DMS153 treated with DMSO at 0.1 percent for 48 hours (cell line): ENCODE data around the gene GABBR2.

Experiments used
- DNase-seq: peaks from one replicate; lab custom pipeline; 2025; ENCODE audit not compliant: unreplicated experiment; lab: John Stamatoyannopoulos, UW

Gene GABBR2

GRCh38 chr9:98247831-98248657 lies 460.7 kb downstream of the GABBR2 start:
- no peak for DNase-seq

- no peak for DNase-seq
These were observed 466.3 kb downstream of the GABBR2 start for GRCh38 chr9:98242426-98242825.

GRCh38 chr9:98241357-98242300 lies 467.1 kb downstream of the GABBR2 start:
- DNase-seq, result no peak

GRCh38 chr9:98240475-98240874 lies 468.3 kb downstream of the GABBR2 start:
- DNase-seq, result no peak
